BLaER1 treated with 17β-estradiol and CSF1 and Interleukin-3, amounts not matched to agents 10 nM and 100 nM (cell line): ENCODE measurements around the gene TMEM109.

Source experiments
- H3K27ac ChIP-seq, 11 experiments: shearing (Covaris generic); formaldehyde crosslinking; 2 replicates each; pipeline ENCODE4 v1.8.1; 2022
- H3K27me3 ChIP-seq, 11 experiments: shearing (Covaris generic); formaldehyde crosslinking; 2 replicates each; pipeline ENCODE4 v1.8.1; 2022
- H3K36me3 ChIP-seq, 11 experiments: shearing (Covaris generic); formaldehyde crosslinking; 2 replicates each; pipeline ENCODE4 v1.8.1; 2022
- H3K4me1 ChIP-seq, 10 experiments: shearing (Covaris generic); formaldehyde crosslinking; 2 replicates each; pipeline ENCODE4 v1.8.1; 2022
- H3K4me2 ChIP-seq, 11 experiments: shearing (Covaris generic); formaldehyde crosslinking; 2 replicates each; pipeline ENCODE4 v1.8.1; 2022
- H3K4me3 ChIP-seq, 10 experiments: shearing (Covaris generic); formaldehyde crosslinking; 2 replicates each; pipeline ENCODE4 v1.8.1; 2022
- H3K9ac ChIP-seq, 11 experiments: shearing (Covaris generic); formaldehyde crosslinking; 2 replicates each; pipeline ENCODE4 v1.8.1; 2022
- H3K9me3 ChIP-seq, 11 experiments: shearing (Covaris generic); formaldehyde crosslinking; replicated peaks in 1 of 11; 2 replicates each; pipeline ENCODE4 v1.8.1; 2022
- H4K20me1 ChIP-seq, 11 experiments: shearing (Covaris generic); formaldehyde crosslinking; 2 replicates each; pipeline ENCODE4 v1.8.1; 2022
- Cebpa-rat ChIP-seq, 11 experiments: shearing (Covaris generic); IDR thresholded peaks; 2 replicates each; pipeline ENCODE4 v1.8.1; 2022

Gene TMEM109

DNA sequence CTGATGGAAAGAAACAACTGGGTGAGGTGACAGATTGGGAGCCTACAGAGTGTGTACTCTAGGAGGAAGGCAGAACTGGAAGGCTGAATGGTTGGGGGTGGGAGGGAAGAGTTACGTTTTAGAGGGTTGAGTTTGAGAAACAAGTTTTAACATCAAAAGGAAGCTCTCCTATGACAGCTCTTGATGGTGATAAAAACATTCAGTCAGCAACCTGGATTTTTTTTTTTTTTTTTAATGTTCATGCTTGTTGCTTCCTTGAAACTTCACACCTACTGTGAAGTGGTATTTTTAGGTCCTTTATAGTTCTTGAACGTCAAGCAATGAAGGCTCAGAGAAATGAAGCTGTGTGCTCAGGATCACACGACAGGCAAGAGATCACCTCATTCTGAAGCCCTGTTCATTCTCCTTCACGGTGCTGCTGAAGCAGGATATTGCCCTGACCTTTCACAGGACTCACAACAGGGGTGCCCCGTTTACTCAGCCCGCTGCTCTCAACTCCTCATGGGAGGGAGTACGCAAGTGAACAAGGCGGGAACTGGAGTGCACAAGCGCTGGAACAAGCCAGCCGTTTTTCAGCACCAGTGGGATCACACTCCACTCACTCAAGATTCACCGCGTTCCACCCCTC, 1.6 kb upstream of the TMEM109 start:
- peak overlapping the region in 10 of 11 experiments; percentile 54 to 94 (median 85); a peak in 17 of 22 replicates for H3K27ac ChIP-seq
- H3K4me3 ChIP-seq = no peak overlapping the region
- peak overlapping the region; percentile 87 to 98 (median 97) for H3K4me2 ChIP-seq
- peaks cover 0 to 14% (median 8%) of the 10 kb centered on the region in 11 experiments; a peak in 10 of 22 replicates for H3K36me3 ChIP-seq
- TF ChIP-seq Cebpa-rat (IDR thresholded peaks at IDR 0.05) = no peak
- peaks cover 8 to 15% (median 13%) of the 10 kb centered on the region in 11 experiments; a peak in 20 of 22 replicates for H3K9me3 ChIP-seq
- H3K4me1 ChIP-seq = peaks cover 64 to 86% (median 70%) of the 10 kb centered on the region in 10 experiments
- H4K20me1 ChIP-seq = peaks cover 12 to 27% (median 18%) of the 10 kb centered on the region in 11 experiments; a peak in 20 of 22 replicates
- H3K27me3 ChIP-seq = no peaks in the 10 kb centered on the region
- H3K9ac ChIP-seq = peak overlapping the region in 4 of 11 experiments; percentile 27 to 92 (median 74); a peak in 5 of 22 replicates

DNA sequence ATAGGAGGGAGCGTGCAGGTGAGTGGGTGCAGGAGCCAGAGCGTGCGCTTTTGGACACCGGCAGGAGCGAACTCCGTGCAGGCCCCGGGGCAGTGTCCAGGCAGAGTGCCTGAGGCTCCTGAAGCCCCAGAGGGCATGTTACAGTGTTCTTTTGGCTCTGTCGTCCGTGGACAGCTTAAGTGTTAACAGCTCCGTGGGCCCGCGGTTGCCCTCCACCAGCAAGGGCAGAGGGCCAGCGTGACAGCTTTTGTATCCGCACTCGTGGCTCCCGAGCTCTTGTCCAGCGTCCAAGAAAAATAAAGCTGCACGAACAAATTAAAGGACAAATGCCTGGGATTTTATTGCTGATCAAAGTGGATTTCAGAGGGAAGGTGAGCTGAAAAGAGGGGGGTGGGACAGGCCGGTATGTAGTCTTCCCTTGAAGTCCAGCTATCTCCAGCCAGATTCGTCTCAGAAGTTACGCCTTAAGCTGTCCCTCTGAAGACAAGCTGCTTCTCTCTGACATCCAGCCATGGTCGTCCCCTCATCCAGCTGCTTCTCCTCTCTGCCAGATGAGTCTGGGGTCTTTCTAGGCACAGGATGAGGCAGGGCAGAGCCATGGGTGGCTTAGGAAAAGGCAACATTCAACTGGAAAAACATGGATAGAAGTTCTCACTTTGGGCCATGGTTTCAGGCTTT, 968 bp upstream of the TMEM109 start:
- peaks cover 65 to 86% (median 75%) of the 10 kb centered on the region in 10 experiments for H3K4me1 ChIP-seq
- H3K4me3 ChIP-seq = peak overlapping the region; percentile 73 to 90 (median 84); a peak in 15 of 20 replicates
- peaks cover 0 to 21% (median 13%) of the 10 kb centered on the region in 11 experiments; a peak in 11 of 22 replicates for H3K36me3 ChIP-seq
- peak overlapping the region; percentile 87 to 98 (median 97) for H3K4me2 ChIP-seq
- peak overlapping the region; percentile 79 to 92 (median 88); a peak in 20 of 22 replicates for H3K9ac ChIP-seq
- H3K9me3 ChIP-seq = peaks cover 8 to 15% (median 13%) of the 10 kb centered on the region in 11 experiments; a peak in 20 of 22 replicates
- H3K27me3 ChIP-seq = no peaks in the 10 kb centered on the region
- peak overlapping the region in 10 of 11 experiments; percentile 80 to 94 (median 88); a peak in 20 of 22 replicates for H3K27ac ChIP-seq
- TF ChIP-seq Cebpa-rat (IDR thresholded peaks at IDR 0.05) = no peak
- H4K20me1 ChIP-seq = peaks cover 15 to 33% (median 24%) of the 10 kb centered on the region in 11 experiments; a peak in 20 of 22 replicates

DNA sequence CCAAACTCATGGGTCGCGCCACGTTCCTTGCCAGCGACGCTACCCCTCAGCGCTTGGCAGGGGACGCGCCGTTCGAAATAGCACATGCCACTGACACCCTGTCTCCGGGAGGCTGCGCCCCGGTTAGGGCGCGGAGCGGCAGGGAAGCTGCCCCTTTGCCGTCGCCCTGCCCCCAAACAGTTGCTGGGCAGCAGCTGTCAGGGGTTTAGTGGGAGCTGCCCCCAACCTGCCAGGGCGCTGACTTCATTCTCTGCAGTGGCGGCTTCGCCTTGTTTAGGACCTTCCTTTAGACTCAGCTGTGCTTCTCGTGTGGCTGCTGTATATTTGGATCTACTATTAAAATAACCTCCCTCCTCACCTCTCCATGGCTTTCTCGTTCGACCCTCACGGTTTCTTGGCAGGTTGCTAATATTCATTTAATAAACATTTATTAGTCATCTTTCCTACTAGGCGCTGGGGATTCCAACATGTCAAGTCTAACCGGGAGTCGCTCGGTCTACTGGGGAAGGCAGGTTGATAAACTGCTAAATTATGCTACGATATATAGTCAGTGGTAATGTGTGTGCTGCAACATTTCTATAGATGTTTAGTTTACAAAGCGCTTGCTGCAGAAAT, 782 bp downstream of the TMEM109 start:
- Histone ChIP-seq H3K4me3 (peak overlapping the region; percentile 73 to 90 (median 84)), H4K20me1 (peaks cover 24 to 51% (median 42%) of the 10 kb centered on the region in 11 experiments; a peak in 21 of 22 replicates), H3K4me2 (peak overlapping the region; percentile 87 to 98 (median 97)), H3K27me3 (no peaks in the 10 kb centered on the region), H3K36me3 (peaks cover 1 to 38% (median 24%) of the 10 kb centered on the region in 11 experiments; a peak in 18 of 22 replicates), H3K27ac (peak overlapping the region; percentile 80 to 94 (median 87); a peak in 21 of 22 replicates), H3K9me3 (peaks cover under 1 to 5% (median 4%) of the 10 kb centered on the region in 11 experiments; a peak in 19 of 22 replicates), H3K9ac (peak overlapping the region; percentile 79 to 92 (median 88)), H3K4me1 (peaks cover 63 to 89% (median 86%) of the 10 kb centered on the region in 10 experiments)
- no peak for TF ChIP-seq Cebpa-rat (IDR thresholded peaks at IDR 0.05)

DNA sequence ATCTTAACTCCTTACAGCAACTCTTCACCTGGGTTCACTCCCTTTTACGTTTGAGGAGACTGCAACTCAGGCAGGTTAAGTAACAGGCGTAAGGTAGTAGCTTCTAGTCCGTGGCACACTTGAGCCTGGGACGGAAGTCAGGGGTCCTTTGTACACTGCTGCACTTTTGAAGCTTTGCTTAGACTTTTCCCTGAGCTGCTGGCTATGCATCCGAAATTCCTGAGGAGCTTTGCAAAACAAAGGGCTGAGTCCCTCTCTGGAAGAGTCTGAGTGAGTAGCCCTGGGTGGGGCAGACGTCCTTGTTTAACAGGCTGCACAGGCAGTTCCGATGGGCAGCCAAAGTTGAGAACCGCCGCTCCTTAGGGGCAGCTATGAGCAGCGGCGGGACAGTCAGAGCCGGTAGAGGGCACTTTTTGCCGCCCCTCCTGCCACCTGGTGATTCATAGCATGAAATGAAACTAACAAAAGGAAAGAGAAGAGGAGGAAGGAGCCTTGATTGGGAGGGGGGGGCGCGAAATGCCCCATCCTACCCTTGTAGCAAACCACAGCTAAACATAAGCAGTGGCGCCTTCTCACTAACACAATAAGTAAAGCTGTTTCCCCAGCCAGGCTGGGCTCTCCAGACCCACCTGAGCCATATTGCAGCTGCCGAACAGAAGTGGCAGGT, 1.4 kb downstream of the TMEM109 start:
- H4K20me1 ChIP-seq = peaks cover 25 to 57% (median 48%) of the 10 kb centered on the region in 11 experiments; a peak in 21 of 22 replicates
- peaks cover 7 to 45% (median 30%) of the 10 kb centered on the region in 11 experiments for H3K36me3 ChIP-seq
- peak overlapping the region; percentile 11 to 94 (median 87); a peak in 20 of 22 replicates for H3K27ac ChIP-seq
- peak overlapping the region; percentile 79 to 92 (median 88) for H3K9ac ChIP-seq
- TF ChIP-seq Cebpa-rat (IDR thresholded peaks at IDR 0.05) = no peak
- peak overlapping the region; percentile 87 to 98 (median 97) for H3K4me2 ChIP-seq
- no peaks in the 10 kb centered on the region for H3K27me3 ChIP-seq
- H3K9me3 ChIP-seq = no peaks in the 10 kb centered on the region
- H3K4me1 ChIP-seq = peaks cover 56 to 89% (median 82%) of the 10 kb centered on the region in 10 experiments
- peak overlapping the region; percentile 73 to 90 (median 84) for H3K4me3 ChIP-seq

DNA sequence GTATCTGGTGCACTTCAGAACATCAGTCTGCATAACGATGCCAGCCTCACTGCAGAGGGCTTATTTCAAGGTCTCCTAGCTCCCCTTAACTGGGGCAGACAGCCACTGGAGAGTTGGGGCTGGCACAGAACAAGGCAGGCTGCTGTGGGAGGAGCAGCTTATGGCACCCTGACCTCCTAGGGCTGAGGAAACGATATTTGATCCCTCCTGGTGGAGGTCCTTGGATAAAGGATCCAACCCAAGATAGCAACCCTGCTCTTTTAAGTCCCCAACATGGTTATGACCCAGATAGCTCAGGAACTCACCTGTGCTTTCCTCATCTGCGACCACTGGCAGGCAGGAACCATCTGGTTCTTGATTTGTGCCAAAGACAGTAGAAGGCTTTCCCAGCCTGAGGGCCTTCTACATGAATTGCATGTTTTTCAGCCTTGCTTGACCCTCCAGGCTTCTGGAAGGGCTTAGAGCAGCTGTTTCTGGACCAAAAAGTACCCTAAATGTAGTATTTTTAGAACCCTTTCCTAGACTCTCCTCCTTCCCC, 2.8 kb downstream of the TMEM109 start:
- H3K9me3 ChIP-seq = no peaks in the 10 kb centered on the region
- peak overlapping the region; percentile 87 to 98 (median 97) for H3K4me2 ChIP-seq
- H4K20me1 ChIP-seq = peaks cover 25 to 71% (median 61%) of the 10 kb centered on the region in 11 experiments; a peak in 21 of 22 replicates
- H3K27ac ChIP-seq = peak overlapping the region in 1 of 11 experiments; percentile 89; a peak in 1 of 22 replicates
- no peak overlapping the region for H3K4me3 ChIP-seq
- H3K27me3 ChIP-seq = peaks cover 0 to 6% (median 0%) of the 10 kb centered on the region in 11 experiments; a peak in 4 of 22 replicates
- TF ChIP-seq Cebpa-rat (IDR thresholded peaks at IDR 0.05) = no peak
- H3K9ac ChIP-seq = peak overlapping the region in 7 of 11 experiments; percentile 1 to 89 (median 31); a peak in 8 of 22 replicates
- peaks cover 43 to 76% (median 71%) of the 10 kb centered on the region in 10 experiments for H3K4me1 ChIP-seq
- H3K36me3 ChIP-seq = peaks cover 21 to 58% (median 44%) of the 10 kb centered on the region in 11 experiments

DNA sequence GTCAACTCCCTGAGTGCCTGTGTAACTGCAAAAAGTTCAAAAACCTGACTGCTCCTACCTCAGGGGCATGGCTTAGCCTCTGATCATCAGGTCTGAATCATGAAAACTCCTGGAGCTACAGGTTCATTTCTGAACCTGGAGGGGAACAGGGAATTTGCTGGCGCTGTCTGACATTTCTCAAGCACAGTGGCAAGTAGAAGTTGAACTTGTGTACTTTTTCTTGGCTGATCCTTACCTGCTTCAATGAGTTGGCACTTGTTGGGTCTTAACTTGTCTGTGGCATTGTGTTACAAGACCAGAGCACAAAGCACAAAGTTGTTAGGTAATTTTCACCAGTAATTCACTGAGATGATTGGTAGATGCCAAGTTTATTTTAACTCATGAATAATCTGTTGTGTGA, 3.3 kb downstream of the TMEM109 start:
- Histone ChIP-seq H3K27ac (no peak overlapping the region), H3K36me3 (peaks cover 26 to 64% (median 49%) of the 10 kb centered on the region in 11 experiments), H3K4me1 (peaks cover 42 to 73% (median 69%) of the 10 kb centered on the region in 10 experiments), H3K27me3 (peaks cover 0 to 11% (median 3%) of the 10 kb centered on the region in 11 experiments; a peak in 10 of 22 replicates), H3K4me3 (no peak overlapping the region), H3K4me2 (peak overlapping the region; percentile 87 to 98 (median 97); a peak in 19 of 22 replicates), H3K9me3 (no peaks in the 10 kb centered on the region), H3K9ac (peak overlapping the region in 3 of 11 experiments; percentile 1 to 88 (median 21); a peak in 1 of 22 replicates), H4K20me1 (peaks cover 25 to 76% (median 66%) of the 10 kb centered on the region in 11 experiments; a peak in 21 of 22 replicates)
- no peak for TF ChIP-seq Cebpa-rat (IDR thresholded peaks at IDR 0.05)

DNA sequence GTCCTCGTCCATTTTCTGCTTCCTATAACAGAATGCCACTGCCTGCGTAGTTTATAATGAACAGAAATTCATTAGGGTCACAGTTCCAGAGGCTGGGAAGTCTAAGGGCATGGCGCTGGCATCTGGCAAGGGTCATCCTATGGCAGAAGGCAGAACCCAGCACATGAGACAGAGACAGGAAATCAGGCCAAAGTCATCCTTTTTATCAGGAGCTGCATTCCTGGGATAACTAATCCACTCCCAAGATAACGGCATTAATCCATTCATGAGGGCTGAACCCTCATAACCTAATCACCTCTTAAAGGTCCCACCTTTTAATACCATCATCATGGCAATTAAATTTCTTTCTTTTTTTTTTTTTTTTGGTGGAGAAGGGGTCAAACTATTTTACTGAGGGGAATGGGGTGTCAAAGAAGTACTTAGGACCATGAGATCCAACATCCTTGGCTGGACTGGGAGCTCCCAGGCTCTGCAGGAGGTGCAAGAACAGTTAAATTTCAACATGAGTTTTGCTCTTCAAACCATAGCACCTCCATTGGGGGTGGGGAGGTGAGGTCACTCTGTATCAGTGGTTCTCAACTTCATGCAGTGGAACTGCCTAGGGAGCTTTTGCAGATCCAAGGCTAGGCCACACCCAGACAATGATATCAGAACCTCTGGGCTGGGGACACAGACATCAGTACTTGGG, 4.4 kb downstream of the TMEM109 start:
- H3K4me3 ChIP-seq = no peak overlapping the region
- H3K9ac ChIP-seq = no peak overlapping the region
- peaks cover 36 to 75% (median 60%) of the 10 kb centered on the region in 11 experiments for H3K36me3 ChIP-seq
- H3K27me3 ChIP-seq = peaks cover 6 to 23% (median 14%) of the 10 kb centered on the region in 11 experiments
- peaks cover 42 to 70% (median 62%) of the 10 kb centered on the region in 10 experiments for H3K4me1 ChIP-seq
- no peak for TF ChIP-seq Cebpa-rat (IDR thresholded peaks at IDR 0.05)
- no peaks in the 10 kb centered on the region for H3K9me3 ChIP-seq
- peaks cover 33 to 87% (median 78%) of the 10 kb centered on the region in 11 experiments; a peak in 21 of 22 replicates for H4K20me1 ChIP-seq
- H3K4me2 ChIP-seq = peak overlapping the region; percentile 2 to 94 (median 65); a peak in 15 of 22 replicates
- H3K27ac ChIP-seq = peak overlapping the region in 2 of 11 experiments; percentile 32 to 55; a peak in 3 of 22 replicates
